IPS-NIHi11 (cell line): Measurements from ENCODE around the gene SCFD2.
"Not testable (repeated sequence)": the region's sequence is repeated elsewhere in the genome, so short reads cannot be mapped to it uniquely, and the experiment has no call there.

ENCODE experiments used
- DNase-seq: peaks from one replicate; pipeline ENCODE4 v3.0.0; 2012; ENCODE audit warnings: mixed read lengths, low spot score

SCFD2 gene

DNA sequence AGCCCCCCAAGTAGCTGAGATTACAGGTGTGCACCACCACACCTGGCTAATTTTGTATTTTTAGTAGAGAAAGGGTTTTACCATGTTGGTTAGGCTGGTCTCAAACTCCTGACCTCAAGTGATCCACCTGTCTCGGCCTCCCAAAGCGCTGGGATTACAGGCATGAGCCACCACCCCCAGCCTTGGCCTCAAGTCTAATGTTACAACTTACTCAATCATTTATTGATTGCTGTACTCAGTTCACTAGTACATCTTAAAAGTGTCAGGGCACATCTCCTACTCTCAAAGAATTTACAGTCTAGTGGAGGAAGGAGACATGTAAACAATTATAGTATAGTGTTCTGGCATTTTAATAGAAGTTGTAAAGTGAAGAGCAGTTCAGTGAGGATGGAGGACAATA lies 19.5 kb downstream of the SCFD2 start:
- DNase-seq, result not testable (repeated sequence)

- not testable (repeated sequence) for DNase-seq
Measured at GRCh38 chr4:53340145-53340544, 25.7 kb downstream of the SCFD2 start.

DNA sequence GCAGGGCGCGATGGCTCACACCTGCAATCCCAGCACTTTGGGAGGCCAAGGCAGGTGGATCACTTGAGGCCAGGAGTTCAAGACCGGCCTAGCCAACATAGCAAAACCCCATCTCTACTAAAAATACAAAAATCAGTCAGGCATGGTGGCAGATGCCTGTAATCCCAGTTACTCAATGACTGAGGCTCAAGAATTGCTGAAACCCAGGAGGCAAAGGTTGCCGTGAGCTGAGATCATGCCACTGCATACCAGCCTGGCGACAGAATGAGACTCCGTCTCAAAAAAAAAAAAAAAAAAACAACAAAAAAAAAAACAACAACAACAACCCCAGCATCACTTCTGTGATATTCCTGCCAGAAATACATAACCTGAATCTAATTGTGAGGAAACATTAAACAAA lies 30.9 kb downstream of the SCFD2 start:
- DNase-seq, result not testable (repeated sequence)

GRCh38 chr4:53326535-53326934 lies 39.3 kb downstream of the SCFD2 start:
- no peak for DNase-seq

GRCh38 chr4:53322696-53323095 lies 43.2 kb downstream of the SCFD2 start:
- no peak for DNase-seq

GRCh38 chr4:53321984-53322289 lies 43.9 kb downstream of the SCFD2 start:
- no peak for DNase-seq

DNA sequence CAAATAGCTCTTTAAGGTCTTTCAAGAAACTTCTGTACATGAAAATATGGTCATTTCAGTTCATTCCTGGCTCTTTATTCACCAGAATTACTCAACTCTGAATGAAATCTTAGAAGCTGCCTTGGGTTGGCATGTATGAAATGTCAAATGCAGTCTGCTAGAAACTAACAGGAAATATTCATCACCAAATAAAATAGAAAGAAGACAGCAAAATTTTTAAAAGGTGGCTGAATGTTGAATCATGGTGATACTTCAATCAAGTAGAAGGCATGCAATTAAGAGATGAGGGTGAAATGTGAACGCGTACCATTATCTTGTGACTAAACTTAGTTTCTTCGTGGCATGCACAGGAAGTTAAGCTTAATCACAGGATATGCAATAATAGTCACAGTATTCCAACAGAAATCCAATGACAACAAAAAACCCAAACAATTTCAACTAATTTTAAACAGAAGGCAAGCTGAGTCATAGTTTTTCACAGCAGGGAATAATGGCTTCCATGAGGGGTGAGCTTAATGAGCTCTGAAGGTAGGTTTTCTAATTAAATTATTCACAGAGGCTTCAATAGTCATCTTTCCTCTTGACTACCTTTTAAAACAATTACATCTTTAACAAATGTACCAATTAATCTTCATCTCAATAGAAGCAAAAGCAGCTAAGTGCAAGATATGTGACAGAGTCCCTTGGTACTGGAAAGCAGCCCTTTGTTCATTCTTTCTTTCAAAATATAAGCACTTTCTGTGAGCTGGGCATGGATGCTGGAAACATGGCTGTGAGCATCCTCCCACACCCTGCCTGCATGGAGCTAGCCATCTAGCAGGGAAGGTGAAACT lies 44.5 kb downstream of the SCFD2 start:
- no peak for DNase-seq

GRCh38 chr4:53315300-53315699 lies 50.6 kb downstream of the SCFD2 start:
- DNase-seq, result peak; percentile 19

GRCh38 chr4:53314252-53314651 lies 51.6 kb downstream of the SCFD2 start:
- no peak for DNase-seq

GRCh38 chr4:53313510-53313909 lies 52.4 kb downstream of the SCFD2 start:
- peak; percentile 63 for DNase-seq

GRCh38 chr4:53309321-53310040 lies 56.4 kb downstream of the SCFD2 start:
- DNase-seq, result no peak

DNA sequence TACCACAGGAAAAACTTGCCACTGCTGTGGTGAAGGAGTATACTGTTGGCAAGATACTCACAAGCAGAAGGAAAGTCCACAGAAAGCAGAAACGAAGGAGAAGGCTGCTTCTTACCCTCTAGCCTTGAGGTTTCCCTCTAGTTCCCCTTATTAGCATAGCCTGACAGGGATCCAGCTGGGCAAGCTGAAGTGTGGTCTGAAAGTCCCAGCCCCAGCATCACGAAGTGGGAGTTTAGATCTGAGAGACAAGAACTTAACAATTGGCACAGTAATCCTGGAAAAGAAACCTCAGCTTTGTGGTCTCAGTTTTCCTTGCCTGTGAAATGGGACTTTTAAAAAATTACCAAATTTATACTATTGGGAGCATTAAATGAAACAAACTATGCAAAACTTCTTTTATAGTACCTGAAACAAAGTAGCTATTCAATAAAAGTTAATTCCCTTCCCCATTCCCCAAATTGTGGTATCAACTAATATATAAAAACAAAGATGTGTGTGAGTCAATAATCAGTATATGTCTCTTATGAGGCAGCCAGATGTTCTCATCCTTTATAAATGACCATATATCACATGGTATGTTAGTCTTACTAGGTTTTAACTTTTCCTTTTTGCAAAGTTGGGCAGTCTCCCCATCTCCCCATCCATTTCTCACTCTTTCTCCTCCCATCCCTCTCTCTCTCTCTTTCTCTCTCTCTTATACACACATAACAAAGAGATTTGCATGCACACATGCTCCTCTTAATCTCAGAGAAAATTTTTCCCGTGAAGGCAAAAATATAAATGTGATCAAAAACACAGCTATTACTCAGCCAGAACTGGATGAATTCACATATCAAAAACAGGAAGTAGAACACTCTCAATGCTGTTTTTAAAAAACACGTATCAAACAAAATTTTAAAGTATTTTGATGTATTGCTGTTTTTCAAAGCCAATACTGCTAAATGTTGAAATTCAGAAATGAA lies 57.8 kb downstream of the SCFD2 start:
- no peak for DNase-seq

DNA sequence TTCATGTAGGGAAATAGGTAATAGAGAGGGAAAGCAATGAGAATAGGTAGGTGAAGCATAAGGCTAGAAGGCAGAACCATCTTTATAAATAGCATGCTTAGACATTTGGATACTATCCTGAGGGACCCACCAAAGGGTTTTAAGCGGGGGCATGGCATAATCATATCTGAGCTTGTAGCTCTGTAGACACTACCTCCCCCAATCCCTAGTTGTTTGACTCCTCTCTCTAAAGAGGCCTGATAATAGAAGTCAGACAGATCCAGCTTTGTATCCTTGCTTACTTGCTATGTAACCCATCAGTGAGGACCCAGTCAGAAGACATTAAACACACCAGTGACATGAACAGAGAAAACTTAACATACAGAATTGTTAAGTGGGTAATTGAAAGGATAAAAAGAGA lies 58.7 kb downstream of the SCFD2 start:
- DNase-seq, result no peak

- no peak for DNase-seq
Measured at GRCh38 chr4:53306729-53307128, 59.1 kb downstream of the SCFD2 start.

DNA sequence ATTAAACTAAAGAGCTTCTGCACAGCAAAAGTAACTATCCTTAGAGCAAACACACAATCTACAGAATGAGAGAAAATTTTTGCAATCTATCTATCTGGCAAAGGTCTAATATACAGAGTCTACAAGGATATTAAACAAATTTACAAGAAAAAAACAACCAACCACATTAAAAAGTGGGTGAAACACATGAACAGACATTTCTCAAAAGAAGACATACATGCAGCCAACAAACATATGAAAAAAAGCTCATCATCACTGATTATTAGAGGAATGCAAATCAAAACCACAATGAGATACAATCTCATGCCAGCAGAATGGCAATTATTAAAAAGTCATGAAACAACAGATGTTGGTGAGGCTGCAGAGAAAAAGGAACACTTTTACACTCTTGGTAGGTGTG lies 73.7 kb downstream of the SCFD2 start:
- DNase-seq, result not testable (repeated sequence)

DNA sequence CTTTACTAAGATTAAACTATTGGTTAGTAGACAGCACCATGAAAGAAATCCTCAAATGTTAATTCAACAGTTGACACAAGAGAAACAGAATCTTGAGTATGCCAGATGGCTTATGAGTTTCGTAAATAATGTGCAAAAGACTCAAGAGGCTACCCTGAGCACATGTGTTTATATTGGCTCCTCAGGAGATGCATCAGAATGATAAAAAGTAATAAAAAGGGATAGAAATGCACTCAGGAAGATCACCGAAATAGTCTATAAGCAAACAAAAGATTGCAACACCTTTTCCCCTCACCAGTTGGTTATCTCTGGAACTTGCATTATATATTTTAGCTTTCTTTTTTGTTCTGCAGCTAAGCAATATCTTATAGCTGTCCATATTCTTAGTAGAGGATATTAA lies 84.4 kb downstream of the SCFD2 start:
- DNase-seq, result no peak

DNA sequence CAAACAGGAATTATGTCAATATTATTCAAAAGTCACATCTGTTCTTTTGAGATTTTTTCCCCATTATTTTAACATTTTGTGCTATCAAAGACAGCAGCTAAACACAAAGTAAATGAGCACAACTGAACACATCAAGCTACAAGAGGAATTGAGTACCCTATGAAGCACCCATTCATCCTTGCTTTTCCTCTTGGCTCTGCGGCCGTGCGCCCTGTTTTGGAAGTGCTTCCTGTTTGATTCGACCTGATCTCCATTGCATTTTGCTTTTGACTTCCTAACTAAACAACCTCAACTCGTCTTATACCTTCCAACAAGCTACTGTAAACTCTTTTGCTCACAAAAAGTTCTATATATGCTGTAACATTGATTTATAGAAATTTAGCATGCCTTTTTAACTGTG lies 85.0 kb downstream of the SCFD2 start:
- no peak for DNase-seq

- no peak for DNase-seq
Measured at GRCh38 chr4:53274609-53275268, 91.1 kb downstream of the SCFD2 start.

DNA sequence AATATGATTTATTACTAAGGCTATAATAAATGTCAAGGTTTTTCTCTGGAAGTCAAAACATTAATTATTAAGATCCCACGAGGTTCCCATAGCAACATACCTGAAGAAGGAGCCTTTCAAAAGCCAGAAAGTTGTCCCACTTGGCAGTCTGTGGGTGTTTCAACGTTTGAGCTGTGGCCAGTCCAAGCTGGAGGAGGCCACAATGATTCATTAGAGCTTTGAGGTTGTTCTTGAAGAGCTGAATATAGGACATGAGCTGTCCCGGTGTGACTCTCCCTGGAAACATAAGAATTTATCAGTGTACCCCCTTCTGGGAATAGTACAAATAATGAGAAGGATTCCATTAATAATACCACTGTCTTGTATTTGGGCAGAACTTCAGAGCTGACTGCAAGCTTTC lies 92.1 kb downstream of the SCFD2 start:
- DNase-seq, result no peak

DNA sequence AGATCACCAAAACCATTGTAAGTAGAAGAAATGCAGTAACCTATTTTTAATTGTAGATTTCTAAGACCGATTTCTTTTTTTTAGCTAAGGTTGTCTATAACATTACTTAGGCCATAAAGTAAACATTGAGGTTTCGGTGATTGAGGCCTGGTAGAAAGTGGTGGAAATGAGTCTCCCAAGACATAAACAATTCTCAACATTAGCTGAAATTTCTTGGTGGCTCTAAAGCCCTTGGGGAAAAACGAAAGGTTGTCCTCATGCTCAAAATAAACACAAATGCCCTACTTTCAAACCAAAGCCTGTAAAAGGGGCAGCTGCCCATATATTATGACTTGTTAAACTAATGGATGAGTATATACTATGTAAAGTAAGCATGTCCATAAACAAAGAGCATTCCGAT lies 98.8 kb downstream of the SCFD2 start:
- no peak for DNase-seq

GRCh38 chr4:53255986-53256385 lies 109.9 kb downstream of the SCFD2 start:
- DNase-seq, result not testable (repeated sequence)

- no peak for DNase-seq
Measured at GRCh38 chr4:53240573-53240972, 125.3 kb downstream of the SCFD2 start.
